Measurements from ENCODE around the gene GOLPH3L. TPM values are rescaled to one million over a fixed set of nuclear protein-coding genes. Genes with fewer than 3 reads are reported as not detected.

The GOLPH3L gene
- total and polyA plus RNA-seq, 10 of the 15 experiments (the other 5 are each of a cell fraction or from before 2014, with no cell fraction given), result 7.7 to 29.9 (median 19.2) TPM

GRCh38 chr1:150724336-150724735 lies 27.4 kb upstream of the GOLPH3L start (continued):
- TF ChIP-seq ASH2L (IDR thresholded peaks at IDR 0.05; ENCODE audit: borderline replicate concordance, low read depth), result no peak
- TF ChIP-seq, protein P1, sequence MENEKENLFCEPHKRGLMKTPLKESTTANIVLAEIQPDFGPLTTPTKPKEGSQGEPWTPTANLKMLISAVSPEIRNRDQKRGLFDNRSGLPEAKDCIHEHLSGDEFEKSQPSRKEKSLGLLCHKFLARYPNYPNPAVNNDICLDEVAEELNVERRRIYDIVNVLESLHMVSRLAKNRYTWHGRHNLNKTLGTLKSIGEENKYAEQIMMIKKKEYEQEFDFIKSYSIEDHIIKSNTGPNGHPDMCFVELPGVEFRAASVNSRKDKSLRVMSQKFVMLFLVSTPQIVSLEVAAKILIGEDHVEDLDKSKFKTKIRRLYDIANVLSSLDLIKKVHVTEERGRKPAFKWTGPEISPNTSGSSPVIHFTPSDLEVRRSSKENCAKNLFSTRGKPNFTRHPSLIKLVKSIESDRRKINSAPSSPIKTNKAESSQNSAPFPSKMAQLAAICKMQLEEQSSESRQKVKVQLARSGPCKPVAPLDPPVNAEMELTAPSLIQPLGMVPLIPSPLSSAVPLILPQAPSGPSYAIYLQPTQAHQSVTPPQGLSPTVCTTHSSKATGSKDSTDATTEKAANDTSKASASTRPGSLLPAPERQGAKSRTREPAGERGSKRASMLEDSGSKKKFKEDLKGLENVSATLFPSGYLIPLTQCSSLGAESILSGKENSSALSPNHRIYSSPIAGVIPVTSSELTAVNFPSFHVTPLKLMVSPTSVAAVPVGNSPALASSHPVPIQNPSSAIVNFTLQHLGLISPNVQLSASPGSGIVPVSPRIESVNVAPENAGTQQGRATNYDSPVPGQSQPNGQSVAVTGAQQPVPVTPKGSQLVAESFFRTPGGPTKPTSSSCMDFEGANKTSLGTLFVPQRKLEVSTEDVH (IDR thresholded peaks at IDR 0.05; ENCODE audit: low read depth, partially characterized antibody), result no peak

- no peaks in the 10 kb centered on the region; the same call in 2 of the 3 replicates for H3K9me3 ChIP-seq (replicated peaks; ENCODE audit: control insufficient read depth, insufficient read depth, low read length)
- H3K4me3 ChIP-seq, result no peak within 1 kb of the TSS
- no peak for DNase-seq (ENCODE audit: low read depth, low spot score)
- no peak within 1 kb of the TSS for H3K27ac ChIP-seq (ENCODE audit: control insufficient read depth, insufficient read depth)
- ATAC-seq, result no peak
- TF ChIP-seq CTCF (IDR thresholded peaks at IDR 0.05 in 2 of 3, conservative IDR thresholded peaks at IDR 0.05 in 1 of 3; ENCODE audit: control insufficient read depth in 2 of 3, extremely low read depth in 1 of 3, insufficient read depth in 1 of 3, low read depth in 3 of 3, low read length in 3 of 3), result no peak
- no peak for TF ChIP-seq CREB1 (IDR thresholded peaks at IDR 0.05; ENCODE audit: low read depth)
- no peak for TF ChIP-seq ZBED1 (IDR thresholded peaks at IDR 0.05; ENCODE audit: borderline replicate concordance)
- no peak for TF ChIP-seq CBFB (IDR thresholded peaks at IDR 0.05; ENCODE audit: low read depth)
- TF ChIP-seq RCOR1 (conservative IDR thresholded peaks at IDR 0.05; ENCODE audit: low read depth, low read length), result no peak
- FAIRE-seq, result no peak
- no peaks in the 10 kb centered on the region for H3K79me2 ChIP-seq (ENCODE audit: control insufficient read depth, insufficient read depth, low read length)
- ChIA-PET SMC1A (ENCODE audit: uncharacterized antibody, unreplicated experiment) (interaction anchor here (1.3 kb wide), 1 partner anchor 24 kb away, joined by 3 read pairs; the partner anchor contains the start of gene GOLPH3L), CTCF (interaction anchor here (0.8 kb wide), 1 partner anchor 160 kb away, joined by 3 read pairs; no protein-coding TSS in a partner anchor), RAD21 (ENCODE audit: unreplicated experiment) (no interaction called here), POLR2A (interaction anchor here (0.7 kb wide), 1 partner anchor 28 kb away, joined by 4 read pairs; no protein-coding TSS in a partner anchor)
- H3K9ac ChIP-seq (ENCODE audit: control insufficient read depth, insufficient read depth, low read length), result no peak within 1 kb of the TSS
- H3K4me1 ChIP-seq (ENCODE audit: control insufficient read depth, insufficient read depth, low read length), result no peaks in the 10 kb centered on the region
- no peak within 1 kb of the TSS for H2AFZ ChIP-seq (ENCODE audit: control insufficient read depth, low read depth, low read length)
- H4K20me1 ChIP-seq (ENCODE audit: control insufficient read depth, insufficient read depth), result no peaks in the 10 kb centered on the region
- in situ Hi-C loops (cut with MboI), result no loop called here
- no peaks in the 10 kb centered on the region for H3K36me3 ChIP-seq (ENCODE audit: control insufficient read depth in 2 of 2, insufficient read depth in 2 of 2, low read length in 1 of 2)
- intact Hi-C loops (cut with micrococcal nuclease; ENCODE audit: unreplicated experiment), result no loop called here
- BruUV-seq (replicated peaks), result no TSS peak
- H3K4me2 ChIP-seq (ENCODE audit: control insufficient read depth, insufficient read depth), result no peak within 1 kb of the TSS
- WGBS (ENCODE audit: insufficient coverage, insufficient replicate concordance, low lambda C conversion rate, missing lambda C conversion rate), result 92% methylated on average over 24 of the region's 24 CpGs
- no peaks in the 10 kb centered on the region for H3K27me3 ChIP-seq (replicated peaks in 1 of 2; ENCODE audit: control insufficient read depth in 2 of 2, insufficient read depth in 2 of 2, low read length in 1 of 2)
Measured at GRCh38 chr1:150720703-150721102, 23.7 kb upstream of the GOLPH3L start, which contains the start of gene HORMAD1. Gene HORMAD1 (minus strand): TSS chr1:150720895. CDS start chr1:150719505, 1,390 bp downstream.
